ENCODE results near the gene MRPL57.

DNA sequence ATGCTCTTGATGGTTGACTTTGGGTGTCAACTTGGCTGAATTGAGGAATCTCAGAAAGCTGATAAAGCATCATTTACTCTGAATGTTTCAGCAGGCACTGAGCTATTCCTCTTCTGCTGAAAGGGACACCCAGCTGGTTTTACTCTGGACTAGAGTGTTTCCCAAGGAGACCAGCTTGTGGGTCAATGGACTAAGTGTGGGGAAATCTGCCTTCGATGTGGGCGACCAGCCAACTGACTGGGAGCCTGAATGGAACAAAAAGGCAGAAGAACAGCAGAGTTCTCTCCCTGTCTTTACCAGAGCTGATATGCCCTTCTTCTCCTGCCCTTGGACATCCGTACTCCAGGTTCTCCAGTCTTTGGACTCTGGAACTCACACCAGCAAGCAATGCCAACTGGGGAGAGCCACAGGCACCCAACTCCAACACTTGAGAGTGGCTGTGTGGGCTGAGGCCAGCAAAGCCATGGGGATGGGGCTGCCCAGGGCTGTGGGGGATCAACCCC is 32.2 kb downstream of the MRPL57 start:
- TF ChIP-seq ZNF274 (IDR thresholded peaks at IDR 0.05; ENCODE audit: low read depth, low read length) (no peak), SUZ12 (IDR thresholded peaks at IDR 0.05; ENCODE audit: extremely low read depth, insufficient read depth, insufficient read length) (no peak), YY1 (IDR thresholded peaks at IDR 0.05; ENCODE audit: insufficient read depth, insufficient read length) (no peak)
